Calu3 (cell line): ENCODE data around the gene CCL21. TPM values are rescaled to one million over a fixed set of nuclear protein-coding genes. Genes with fewer than 3 reads are reported as not detected.
"Not testable (repeated sequence)": the region's sequence is repeated elsewhere in the genome, so short reads cannot be mapped to it uniquely, and the experiment has no call there.

ENCODE experiments used
- Bru-seq: library from RNA; stranded (reverse); fragments of 400-500 nt; gene quantifications from one replicate; lab custom pipeline; 2021; lab: Mats Ljungman, UMichigan
- BruChase-seq, 2 experiments: library from RNA; stranded (reverse); fragments of 400-500 nt; gene quantifications; one replicate each; lab custom pipeline; 2021; lab: Mats Ljungman, UMichigan
- BruUV-seq: library from RNA; stranded (reverse); fragments of 400-500 nt; replicated peaks from 2 replicates; lab custom pipeline; 2021; lab: Mats Ljungman, UMichigan
- CTCF ChIA-PET: fragments of 300-600 bp; sonication (Branson Sonifier 250); formaldehyde crosslinking; loops from one replicate; lab custom pipeline; 2022; ENCODE audit warnings: antibody characterized with exemption; lab: Charles Lee
- DNase-seq: peaks from one replicate; pipeline ENCODE4 v3.0.0; 2022
- H3K27ac Mint-ChIP-seq: one replicate; pipeline ENCODE4 v1.8.0; 2022; ENCODE audit warnings: mixed read lengths; ENCODE audit not compliant: unreplicated experiment
- H3K27me3 Mint-ChIP-seq: one replicate; pipeline ENCODE4 v1.8.0; 2022; ENCODE audit warnings: mixed read lengths; ENCODE audit not compliant: unreplicated experiment
- H3K36me3 Mint-ChIP-seq: one replicate; pipeline ENCODE4 v1.8.0; 2022; ENCODE audit warnings: mild to moderate bottlenecking, moderate library complexity, mixed read lengths; ENCODE audit not compliant: insufficient read depth, unreplicated experiment
- H3K4me1 Mint-ChIP-seq: one replicate; pipeline ENCODE4 v1.8.0; 2022; ENCODE audit warnings: mild to moderate bottlenecking, low read depth, mixed read lengths; ENCODE audit not compliant: unreplicated experiment
- H3K4me3 Mint-ChIP-seq: one replicate; pipeline ENCODE4 v1.8.0; 2022; ENCODE audit warnings: mild to moderate bottlenecking, low read depth, moderate library complexity, mixed read lengths; ENCODE audit not compliant: unreplicated experiment
- H3K9me3 Mint-ChIP-seq: one replicate; pipeline ENCODE4 v1.8.0; 2022; ENCODE audit warnings: low read depth, mixed read lengths; ENCODE audit not compliant: unreplicated experiment
- CTCF ChIP-seq: fragments of 200-600 bp; IDR thresholded peaks from one replicate; pipeline ENCODE4 v1.8.0; 2022; ENCODE audit warnings: antibody characterized with exemption; ENCODE audit not compliant: unreplicated experiment
- intact Hi-C: fragments of 100-400 bp; cut with micrococcal nuclease; formaldehyde crosslinking; loops from one replicate; pipeline ENCODE4 v1.10.0; 2022; ENCODE audit not compliant: unreplicated experiment
- long read RNA-seq: library from polyadenylated mRNA; stranded (forward); transcript quantifications from one replicate; pipeline ENCODE4 v2.0.0, GENCODE V29; 2022
- total RNA-seq: library from RNA; stranded (reverse); gene quantifications from 2 replicates; pipeline ENCODE4 v1.2.3, GENCODE V29; 2022

CCL21 gene
- total RNA-seq: not detected in 2 replicates
- not detected for Bru-seq, nascent RNA
- not detected for BruChase-seq, experiment 1, labeled RNA remaining after a 6-hour chase
- BruChase-seq, experiment 2, labeled RNA remaining after a 2-hour chase: not detected
- long read RNA-seq: 0 reads

GRCh38 chr9:34710023-34710422 lies at the start of gene CCL21:
CCL21 (minus strand) TSS chr9:34710136; CDS start chr9:34710066, 70 bp downstream.
- H3K27me3 Mint-ChIP-seq: peaks cover 57% of the 10 kb centered on the region
- TF ChIP-seq CTCF: no peak
- BruUV-seq: no TSS peak
- CTCF ChIA-PET: interaction anchor here (0.6 kb wide), 1 partner anchor 13 kb away, joined by 3 read pairs; no protein-coding TSS in a partner anchor
- no peaks in the 10 kb centered on the region for H3K4me1 Mint-ChIP-seq
- intact Hi-C loops: no loop called here
- no peaks in the 10 kb centered on the region for H3K36me3 Mint-ChIP-seq
- DNase-seq: no peak
- H3K27ac Mint-ChIP-seq: no peak within 1 kb of the TSS
- H3K9me3 Mint-ChIP-seq: no peaks in the 10 kb centered on the region
- no peak within 1 kb of the TSS for H3K4me3 Mint-ChIP-seq

GRCh38 chr9:34759432-34760134 lies 49.6 kb upstream of the CCL21 start:
- Mint-ChIP-seq H3K36me3 (no peaks in the 10 kb centered on the region), H3K27me3 (peaks cover 51% of the 10 kb centered on the region), H3K4me1 (no peaks in the 10 kb centered on the region), H3K27ac (no peak overlapping the region), H3K9me3 (no peaks in the 10 kb centered on the region), H3K4me3 (no peak overlapping the region)
- no peak for TF ChIP-seq CTCF
- CTCF ChIA-PET: interaction anchor here (0.5 to 1.5 kb wide), 6 partner anchors 13 to 888 kb away, joined by 3 to 7 read pairs (median 6); no protein-coding TSS in a partner anchor
- BruUV-seq: no TSS peak
- DNase-seq: no peak
- intact Hi-C loops: loop anchor here (5.0 kb wide), 1 partner anchor 228 kb away; the partner anchor contains the start of gene DNAJB5

GRCh38 chr9:34750320-34750719 lies 40.4 kb upstream of the CCL21 start:
- CTCF ChIA-PET: not testable (repeated sequence)

GRCh38 chr9:34746526-34746925 lies 36.6 kb upstream of the CCL21 start:
- intact Hi-C loops: no loop called here
- no peak for DNase-seq
- Mint-ChIP-seq H3K4me1 (peaks cover 11% of the 10 kb centered on the region), H3K9me3 (no peaks in the 10 kb centered on the region), H3K27me3 (peaks cover 17% of the 10 kb centered on the region), H3K27ac (no peak overlapping the region), H3K36me3 (no peaks in the 10 kb centered on the region), H3K4me3 (no peak overlapping the region)
- TF ChIP-seq CTCF: no peak
- CTCF ChIA-PET: no interaction called here
- no TSS peak for BruUV-seq

More at GRCh38 chr9:34750320-34750719, 40.4 kb upstream of the CCL21 start:
- H3K36me3 Mint-ChIP-seq, BruUV-seq, H3K4me1 Mint-ChIP-seq, H3K9me3 Mint-ChIP-seq, H3K27ac Mint-ChIP-seq, H3K4me3 Mint-ChIP-seq, DNase-seq, intact Hi-C loops: not testable (repeated sequence)
- H3K27me3 Mint-ChIP-seq: peaks cover 54% of the 10 kb centered on the region
